ENCODE measurements around the gene LSMEM2.

GRCh38 chr3:50267280-50267913 lies 11.5 kb upstream of the LSMEM2 start:
- no peak for TF ChIP-seq POLR2A (IDR thresholded peaks at IDR 0.05; ENCODE audit: low read length)
- TF ChIP-seq GATA1 (IDR thresholded peaks at IDR 0.05; ENCODE audit: low read depth, low read length) = no peak

Measured in erythroblast (primary cell).